IPS-20b (cell line): ENCODE results near the gene TAF10.

Experiments used
- H3K27ac ChIP-seq: one replicate; pipeline ENCODE4 v1.5.1; 2013; ENCODE audit warnings: low read length
- H3K27me3 ChIP-seq: 2 replicates; pipeline ENCODE4 v1.6.1; 2013; ENCODE audit warnings: mild to moderate bottlenecking, low read length, inconsistent platforms; ENCODE audit not compliant: insufficient read depth
- H3K36me3 ChIP-seq: 2 replicates; pipeline ENCODE4 v1.6.1; 2013; ENCODE audit warnings: low read depth, mild to moderate bottlenecking, inconsistent platforms, low read length, moderate library complexity; ENCODE audit not compliant: insufficient read depth
- H3K4me1 ChIP-seq: 2 replicates; pipeline ENCODE4 v1.6.1; 2013; ENCODE audit warnings: mild to moderate bottlenecking, control low read depth, inconsistent platforms, low read length, moderate library complexity; ENCODE audit not compliant: insufficient read depth
- H3K4me3 ChIP-seq: 2 replicates; pipeline ENCODE4 v1.5.1; 2013; ENCODE audit warnings: mild to moderate bottlenecking, low read length, inconsistent platforms
- H3K9ac ChIP-seq: 2 replicates; pipeline ENCODE4 v1.6.1; 2013; ENCODE audit warnings: low read depth, mild to moderate bottlenecking, inconsistent platforms, low read length, moderate library complexity
- H3K9me3 ChIP-seq: 2 replicates; pipeline ENCODE4 v1.6.1; 2013; ENCODE audit warnings: mild to moderate bottlenecking, low read depth, low read length, inconsistent platforms; ENCODE audit not compliant: insufficient read depth

The TAF10 gene

GRCh38 chr11:6622261-6623171, 10.5 kb upstream of the TAF10 start:
- Histone ChIP-seq H3K27ac (no peak overlapping the region), H3K36me3 (peaks cover 32% of the 10 kb centered on the region; the same call in 1 of the 2 replicates), H3K4me1 (peaks cover 14% of the 10 kb centered on the region; the same call in 1 of the 2 replicates), H3K27me3 (no peaks in the 10 kb centered on the region), H3K9ac (no peak overlapping the region), H3K4me3 (no peak overlapping the region), H3K9me3 (no peaks in the 10 kb centered on the region)

- Histone ChIP-seq H3K27me3 (no peaks in the 10 kb centered on the region), H3K9ac (no peak overlapping the region), H3K9me3 (no peaks in the 10 kb centered on the region), H3K4me3 (no peak overlapping the region), H3K36me3 (peaks cover 24% of the 10 kb centered on the region; the same call in 1 of the 2 replicates), H3K27ac (no peak overlapping the region), H3K4me1 (peaks cover 14% of the 10 kb centered on the region; the same call in 1 of the 2 replicates)
Observed at GRCh38 chr11:6621711-6622211, 9.7 kb upstream of the TAF10 start.

GRCh38 chr11:6620636-6621035, 8.6 kb upstream of the TAF10 start:
- Histone ChIP-seq H3K27ac (no peak overlapping the region), H3K9ac (peak overlapping the region; percentile 10; the same call in 1 of the 2 replicates), H3K4me3 (peak overlapping the region; percentile 10; the same call in 1 of the 2 replicates), H3K9me3 (no peaks in the 10 kb centered on the region), H3K27me3 (no peaks in the 10 kb centered on the region), H3K4me1 (peaks cover 14% of the 10 kb centered on the region; the same call in 1 of the 2 replicates), H3K36me3 (peaks cover 19% of the 10 kb centered on the region)

DNA sequence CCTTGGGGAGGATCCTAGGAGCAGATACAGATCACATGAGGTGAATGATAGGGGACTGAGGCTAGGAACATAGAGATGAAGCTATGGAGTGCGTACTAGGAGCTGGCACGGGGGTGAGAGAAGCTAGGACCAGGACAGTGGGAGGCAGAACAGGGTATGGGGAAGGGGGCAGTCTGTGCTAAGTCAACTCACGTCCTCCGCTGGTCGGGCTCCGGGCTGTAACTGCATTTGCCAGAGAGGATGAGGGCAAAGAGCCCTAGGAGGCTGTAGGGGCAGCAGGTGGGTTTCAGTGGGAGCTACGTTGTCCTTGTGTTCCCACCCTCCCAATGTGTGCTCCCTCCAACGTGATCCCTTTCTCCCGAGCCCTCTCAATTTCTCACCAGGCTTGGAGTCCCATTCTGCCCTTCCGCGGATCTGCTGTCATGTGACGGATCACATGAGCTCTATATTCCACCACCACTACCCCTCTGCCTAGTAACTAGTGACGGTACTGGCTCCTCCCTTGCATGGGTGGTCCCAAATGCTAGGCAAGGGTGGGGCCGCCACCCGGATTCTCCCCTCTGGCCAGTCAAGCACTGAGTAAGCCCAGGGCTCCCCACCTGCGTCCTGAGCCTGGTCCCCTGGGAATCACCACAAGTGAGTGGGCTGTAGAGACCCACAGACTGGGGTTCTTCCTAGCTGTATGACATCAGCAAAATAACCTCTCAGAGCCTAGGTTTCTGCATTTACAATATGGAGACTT, 7.2 kb upstream of the TAF10 start, which contains the start of gene TPP1:
TPP1 (minus strand) TSS at position 419 of the 742 bp plus-strand sequence; CDS start at position 397, 22 bp downstream.
- H3K27ac ChIP-seq, result no peak within 1 kb of the TSS

GRCh38 chr11:6618117-6619003, 6.3 kb upstream of the TAF10 start:
- H3K9ac ChIP-seq, result peak overlapping the region; percentile 78
- peak overlapping the region; percentile 81 for H3K4me3 ChIP-seq
- peaks cover 21% of the 10 kb centered on the region for H3K36me3 ChIP-seq
- H3K27me3 ChIP-seq, result no peaks in the 10 kb centered on the region
- no peak overlapping the region for H3K27ac ChIP-seq
- no peaks in the 10 kb centered on the region for H3K9me3 ChIP-seq
- H3K4me1 ChIP-seq, result peaks cover 14% of the 10 kb centered on the region; the same call in 1 of the 2 replicates

More for the DNA sequence above, 7.2 kb upstream of the TAF10 start, which contains the start of gene TPP1:
- H3K4me1 ChIP-seq, result peaks cover 14% of the 10 kb centered on the region; the same call in 1 of the 2 replicates
- no peaks in the 10 kb centered on the region for H3K9me3 ChIP-seq
- peak within 1 kb of the TSS; percentile 78 for H3K9ac ChIP-seq
- H3K36me3 ChIP-seq, result peaks cover 19% of the 10 kb centered on the region
- H3K27me3 ChIP-seq, result no peaks in the 10 kb centered on the region
- H3K4me3 ChIP-seq, result peak within 1 kb of the TSS; percentile 81

DNA sequence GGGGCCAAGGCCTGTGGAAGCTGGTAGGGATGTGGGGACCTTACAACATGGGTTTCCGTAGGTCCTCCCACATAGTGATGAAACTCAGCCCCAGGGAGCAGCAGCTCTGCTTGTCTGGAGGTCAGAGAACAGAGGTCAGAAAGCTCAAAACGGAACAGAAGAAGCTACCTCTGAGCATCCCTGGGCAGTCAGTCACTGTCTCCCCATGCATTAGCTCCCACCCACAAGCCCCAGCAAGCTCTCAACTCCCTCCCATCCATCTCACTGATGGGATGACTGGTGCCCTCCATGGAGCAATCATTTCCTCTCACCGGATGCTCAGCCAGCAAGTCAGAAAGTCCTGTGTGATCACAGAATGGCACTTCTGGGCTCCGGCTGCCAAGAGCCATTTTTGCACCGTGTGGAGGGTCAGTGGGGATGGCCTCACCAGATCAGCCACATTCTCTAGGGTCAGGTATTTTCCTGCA, 5.3 kb upstream of the TAF10 start:
- peaks cover 20% of the 10 kb centered on the region; the same call in 1 of the 2 replicates for H3K4me1 ChIP-seq
- H3K27ac ChIP-seq, result no peak overlapping the region
- no peak overlapping the region for H3K9ac ChIP-seq
- no peaks in the 10 kb centered on the region for H3K9me3 ChIP-seq
- H3K27me3 ChIP-seq, result no peaks in the 10 kb centered on the region
- peaks cover 21% of the 10 kb centered on the region for H3K36me3 ChIP-seq
- no peak overlapping the region for H3K4me3 ChIP-seq

DNA sequence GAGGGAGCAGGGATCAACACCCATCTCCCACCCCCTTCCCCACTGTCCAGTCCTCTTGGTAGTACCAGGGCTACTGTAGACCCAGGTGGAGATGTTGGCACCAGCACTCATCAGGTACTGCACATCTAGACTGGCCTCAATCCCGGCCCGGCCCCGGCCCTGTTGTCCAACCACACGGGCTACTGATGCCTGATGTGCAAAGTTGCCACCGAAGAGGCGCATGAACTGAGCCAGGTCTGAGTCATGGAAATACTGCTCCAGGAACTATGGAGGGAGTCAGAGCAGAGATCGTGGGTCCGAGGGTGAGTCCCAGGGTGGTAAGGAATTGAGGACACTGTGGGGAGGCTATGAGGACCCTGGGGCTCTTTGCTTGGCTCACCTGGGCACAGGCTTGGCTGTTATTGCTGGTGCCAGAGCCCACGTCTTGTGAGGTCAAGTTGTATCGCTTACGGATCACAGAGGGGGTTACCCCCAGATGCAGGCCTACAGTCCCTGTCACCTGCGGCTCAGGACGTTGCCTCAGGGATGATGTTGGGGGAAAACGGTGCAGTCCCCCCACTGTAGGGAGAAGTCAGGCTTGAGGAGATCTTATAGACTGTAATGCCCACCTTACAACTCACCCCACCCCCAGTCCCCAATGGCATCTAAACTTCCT, 4.7 kb upstream of the TAF10 start:
- no peak overlapping the region for H3K27ac ChIP-seq
- H3K36me3 ChIP-seq, result peaks cover 21% of the 10 kb centered on the region
- H3K4me3 ChIP-seq, result no peak overlapping the region
- H3K9ac ChIP-seq, result no peak overlapping the region
- no peaks in the 10 kb centered on the region for H3K9me3 ChIP-seq
- no peaks in the 10 kb centered on the region for H3K27me3 ChIP-seq
- peaks cover 20% of the 10 kb centered on the region; the same call in 1 of the 2 replicates for H3K4me1 ChIP-seq

DNA sequence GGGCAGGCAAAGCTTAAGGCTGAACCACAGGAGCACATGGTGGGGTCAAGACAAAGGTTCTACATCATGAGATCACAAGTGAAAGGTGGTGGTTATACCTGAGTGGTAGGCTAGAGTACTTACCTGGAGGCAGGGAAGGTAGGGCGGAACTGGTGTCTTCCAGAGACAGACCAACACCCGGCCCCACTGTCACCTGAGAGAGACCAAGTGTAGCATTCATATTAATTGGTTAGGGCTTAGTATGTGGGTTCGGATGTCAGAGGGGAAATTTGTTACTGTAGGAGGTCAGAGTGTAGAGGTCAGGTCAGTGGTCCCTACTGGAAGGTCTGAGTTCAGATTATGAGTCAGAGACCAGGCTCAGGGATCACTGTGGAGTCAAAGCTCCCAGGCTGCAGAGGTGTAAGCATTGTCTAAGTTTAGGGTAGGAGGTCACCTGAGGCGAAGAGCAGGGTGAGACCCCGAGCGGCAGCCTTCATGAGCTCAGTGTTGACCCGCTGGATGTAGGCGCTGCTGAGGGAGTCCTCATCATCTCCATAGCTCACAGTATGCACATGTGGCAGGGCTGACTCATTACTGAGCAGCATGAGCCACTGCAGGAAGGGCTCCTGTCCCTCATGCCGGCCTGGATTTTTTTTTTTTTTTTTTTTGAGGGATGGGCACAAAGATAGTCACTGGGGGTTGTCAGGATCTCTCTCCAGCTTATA, 4.0 kb upstream of the TAF10 start:
- Histone ChIP-seq H3K4me3 (no peak overlapping the region), H3K9ac (no peak overlapping the region), H3K36me3 (peaks cover 25% of the 10 kb centered on the region), H3K27ac (no peak overlapping the region), H3K9me3 (no peaks in the 10 kb centered on the region), H3K27me3 (no peaks in the 10 kb centered on the region), H3K4me1 (peaks cover 20% of the 10 kb centered on the region; the same call in 1 of the 2 replicates)

DNA sequence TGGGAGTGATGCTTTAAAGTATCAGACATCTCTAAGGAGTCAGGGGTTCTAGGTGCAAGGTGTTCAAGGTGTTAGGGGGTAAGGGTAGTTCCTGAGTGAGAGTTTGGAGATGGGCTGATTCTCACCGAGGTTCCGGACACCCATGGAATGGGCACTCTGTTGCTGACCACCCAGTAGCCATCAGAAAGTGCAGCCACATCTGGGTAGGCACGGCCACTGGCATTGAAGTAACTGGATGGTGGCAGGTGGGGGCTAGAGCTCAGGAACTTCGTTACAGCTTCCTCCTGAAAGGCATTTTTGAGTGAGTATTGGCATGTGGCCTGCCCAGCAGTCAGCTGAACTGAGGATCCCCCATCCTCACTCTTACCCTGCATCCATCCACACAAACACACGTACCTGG, 3.0 kb upstream of the TAF10 start:
- Histone ChIP-seq H3K9ac (no peak overlapping the region), H3K4me3 (no peak overlapping the region), H3K4me1 (peaks cover 12% of the 10 kb centered on the region; the same call in 1 of the 2 replicates), H3K27ac (no peak overlapping the region), H3K36me3 (peaks cover 34% of the 10 kb centered on the region), H3K27me3 (no peaks in the 10 kb centered on the region), H3K9me3 (no peaks in the 10 kb centered on the region)

GRCh38 chr11:6614446-6614845, 2.4 kb upstream of the TAF10 start:
- Histone ChIP-seq H3K27ac (no peak overlapping the region), H3K4me1 (peaks cover 7% of the 10 kb centered on the region; the same call in 1 of the 2 replicates), H3K27me3 (no peaks in the 10 kb centered on the region), H3K4me3 (no peak overlapping the region), H3K36me3 (peaks cover 40% of the 10 kb centered on the region), H3K9ac (no peak overlapping the region), H3K9me3 (no peaks in the 10 kb centered on the region)
